Measurements from ENCODE around the gene NFIB. TPM values are rescaled to one million over a fixed set of nuclear protein-coding genes. Genes with fewer than 3 reads are reported as not detected.

NFIB gene
- total and polyA plus RNA-seq, 2 of the 4 experiments (the other 2 are of a cell fraction) = 1.4 to 2.0 TPM

GRCh38 chr9:14310311-14310710, 3.6 kb downstream of the NFIB start:
- in situ Hi-C loops (cut with MboI; ENCODE audit: low sequenced_read_pairs) = no loop called here
- H3K9ac ChIP-seq (ENCODE audit: low read depth, low read length) = no peak overlapping the region
- no peak overlapping the region for H3K14ac ChIP-seq (replicated peaks; ENCODE audit: low read depth, low read length)

More at GRCh38 chr9:14310311-14310710, 3.6 kb downstream of the NFIB start:
- no peak overlapping the region for H3K4me3 ChIP-seq (ENCODE audit: insufficient read depth, low read depth, low read length)
- 20% methylated on average over 1 of the region's 2 CpGs; no CpG with 5 or more reads in 1 of the 2 experiments for WGBS, 2 experiments (ENCODE audit: extremely low coverage in 2 of 2, insufficient read length in 1 of 2)
- H3K4ac ChIP-seq (ENCODE audit: low read depth, low read length) = no peak overlapping the region
- dilution Hi-C loops (cut with HindIII; ENCODE audit: low sequenced_read_pairs, unreplicated experiment) (no loop called here), intact Hi-C loops (cut with micrococcal nuclease) (loop anchor here (10.0 kb wide), 1 partner anchor 376 kb away; no protein-coding TSS in a partner anchor)
- ChIA-PET CTCF (no interaction called here), POLR2A (ENCODE audit: unreplicated experiment) (no interaction called here)
- H4K20me1 ChIP-seq (ENCODE audit: insufficient read depth, low read length) = no peaks in the 10 kb centered on the region
- no peaks in the 10 kb centered on the region for H3K9me1 ChIP-seq (ENCODE audit: insufficient read depth, low read length)
- no peak overlapping the region for H2AK5ac ChIP-seq (ENCODE audit: low read depth, low read length)
- H3K36me3 ChIP-seq (ENCODE audit: control insufficient read depth, insufficient read depth, low read length) = no peaks in the 10 kb centered on the region
- BruUV-seq (replicated peaks) = no TSS peak
- H2AK9ac ChIP-seq (replicated peaks; ENCODE audit: low read depth, low read length, poor library complexity) = no peak overlapping the region
- H2BK120ac ChIP-seq (ENCODE audit: low read depth, low read length) = no peak overlapping the region
- H3K9me3 ChIP-seq (ENCODE audit: control insufficient read depth, insufficient read depth, low read length) = no peaks in the 10 kb centered on the region
- no peak overlapping the region for H4K8ac ChIP-seq (ENCODE audit: low read depth in 2 of 2, low read length in 2 of 2)
- no peak overlapping the region for H2BK15ac ChIP-seq (ENCODE audit: low read depth, low read length)
- H3K18ac ChIP-seq (ENCODE audit: low read depth, low read length) = no peak overlapping the region
- no peaks in the 10 kb centered on the region for H3K79me1 ChIP-seq (ENCODE audit: low read depth in 1 of 2, low read length in 2 of 2)
- H4K5ac ChIP-seq (ENCODE audit: low read depth, low read length) = no peak overlapping the region
- peaks cover 54% of the 10 kb centered on the region for H3K27me3 ChIP-seq (ENCODE audit: control insufficient read depth, insufficient read depth, low read length)
- H3K4me2 ChIP-seq (ENCODE audit: low read depth, low read length) = no peak overlapping the region
- H3K27ac ChIP-seq (ENCODE audit: insufficient read depth, low read length) = no peak overlapping the region
- H4K91ac ChIP-seq (ENCODE audit: insufficient read depth, low read depth, low read length) = no peak overlapping the region
- no peak overlapping the region for H3K23ac ChIP-seq (ENCODE audit: low read depth, low read length)
- ATAC-seq (ENCODE audit: low read depth) (no peak), DNase-seq (no peak)
- H3K56ac ChIP-seq (ENCODE audit: extremely low read depth, insufficient read depth, low read length) = no peak overlapping the region
- TF ChIP-seq MXI1 (IDR thresholded peaks at IDR 0.05; ENCODE audit: borderline replicate concordance, low read depth, low read length) = no peak
- no peaks in the 10 kb centered on the region for H3K4me1 ChIP-seq (ENCODE audit: control insufficient read depth, insufficient read depth, low read length)
- no peak overlapping the region for H2BK20ac ChIP-seq (ENCODE audit: low read depth, low read length)
- H2AFZ ChIP-seq (replicated peaks; ENCODE audit: low read length, poor library complexity) = no peak overlapping the region
- H2BK5ac ChIP-seq (ENCODE audit: low read depth, low read length, poor library complexity, severe bottlenecking) = no peak overlapping the region
